ENCODE data around the gene CNTN1.

DNA sequence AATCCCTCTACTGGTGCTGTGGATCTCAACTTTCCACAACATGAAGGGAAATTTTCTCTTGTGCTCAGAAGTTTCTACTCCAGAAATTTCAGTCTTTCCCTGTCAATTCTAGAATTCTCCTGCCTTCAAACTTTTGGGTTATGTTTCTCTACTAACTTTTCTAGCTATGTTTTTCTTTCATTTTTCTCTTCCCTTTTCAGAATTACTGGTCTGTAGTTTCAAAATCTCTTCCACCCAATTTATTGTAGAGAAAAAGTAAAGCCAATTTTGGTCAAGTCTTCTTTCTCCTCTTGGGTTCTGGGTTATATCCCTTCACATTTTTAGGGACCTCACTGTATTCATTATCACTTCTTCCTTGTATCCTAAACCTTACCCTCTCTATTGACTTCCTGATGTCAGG lies 18.9 kb downstream of the CNTN1 start:
- TF ChIP-seq, protein P1, sequence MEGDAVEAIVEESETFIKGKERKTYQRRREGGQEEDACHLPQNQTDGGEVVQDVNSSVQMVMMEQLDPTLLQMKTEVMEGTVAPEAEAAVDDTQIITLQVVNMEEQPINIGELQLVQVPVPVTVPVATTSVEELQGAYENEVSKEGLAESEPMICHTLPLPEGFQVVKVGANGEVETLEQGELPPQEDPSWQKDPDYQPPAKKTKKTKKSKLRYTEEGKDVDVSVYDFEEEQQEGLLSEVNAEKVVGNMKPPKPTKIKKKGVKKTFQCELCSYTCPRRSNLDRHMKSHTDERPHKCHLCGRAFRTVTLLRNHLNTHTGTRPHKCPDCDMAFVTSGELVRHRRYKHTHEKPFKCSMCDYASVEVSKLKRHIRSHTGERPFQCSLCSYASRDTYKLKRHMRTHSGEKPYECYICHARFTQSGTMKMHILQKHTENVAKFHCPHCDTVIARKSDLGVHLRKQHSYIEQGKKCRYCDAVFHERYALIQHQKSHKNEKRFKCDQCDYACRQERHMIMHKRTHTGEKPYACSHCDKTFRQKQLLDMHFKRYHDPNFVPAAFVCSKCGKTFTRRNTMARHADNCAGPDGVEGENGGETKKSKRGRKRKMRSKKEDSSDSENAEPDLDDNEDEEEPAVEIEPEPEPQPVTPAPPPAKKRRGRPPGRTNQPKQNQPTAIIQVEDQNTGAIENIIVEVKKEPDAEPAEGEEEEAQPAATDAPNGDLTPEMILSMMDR (IDR thresholded peaks at IDR 0.05) = no peak
- no peak for TF ChIP-seq POLR2A (IDR thresholded peaks at IDR 0.05)
